CD14-positive monocyte (primary cell): Measurements from ENCODE around the gene GCDH. TPM values are rescaled to one million over a fixed set of nuclear protein-coding genes. Genes with fewer than 3 reads are reported as not detected.

ENCODE experiments used
- DNase-seq, 3 donors: peaks; one replicate each; pipeline ENCODE4 v3.0.0-alpha.2; 2011 to 2022
- H2AFZ ChIP-seq: 2 replicates; pipeline ENCODE4 v1.6.0; 2012; ENCODE audit warnings: mild to moderate bottlenecking, low read depth, low read length, inconsistent platforms; ENCODE audit not compliant: insufficient read depth, poor library complexity, severe bottlenecking
- H3K27ac ChIP-seq, 2 donors: 1 replicate in 1 of 2; 2 replicates in 1 of 2; pipeline ENCODE4 v1.5.1; 2012 to 2013; ENCODE audit warnings: low read length in 2 of 2, control low read depth in 1 of 2, inconsistent platforms in 1 of 2, low read depth in 1 of 2, mild to moderate bottlenecking in 1 of 2
- H3K27me3 ChIP-seq, 2 donors: one replicate each; pipeline versions ENCODE4 v1.6.0 to v1.6.1; 2011 to 2013; ENCODE audit warnings: low read length in 2 of 2; ENCODE audit not compliant: control insufficient read depth in 2 of 2, insufficient read depth in 2 of 2
- H3K36me3 ChIP-seq, 2 donors: replicated peaks in 1 of 2; 1 replicate in 1 of 2; 2 replicates in 1 of 2; pipeline versions ENCODE4 v1.5.1 to v1.6.1; 2012 to 2013; ENCODE audit warnings: low read length in 2 of 2, control low read depth in 1 of 2, inconsistent platforms in 1 of 2, mild to moderate bottlenecking in 1 of 2; ENCODE audit not compliant: insufficient read depth in 2 of 2, control insufficient read depth in 1 of 2
- H3K4me1 ChIP-seq, 2 donors: 1 replicate in 1 of 2; 2 replicates in 1 of 2; pipeline versions ENCODE4 v1.5.1 to v1.6.1; 2012 to 2013; ENCODE audit warnings: low read length in 2 of 2, control low read depth in 1 of 2, inconsistent platforms in 1 of 2, mild to moderate bottlenecking in 1 of 2, moderate library complexity in 1 of 2; ENCODE audit not compliant: insufficient read depth in 2 of 2, control insufficient read depth in 1 of 2
- H3K4me2 ChIP-seq: replicated peaks from 2 replicates; pipeline ENCODE3; 2012; ENCODE audit warnings: low read length, moderate library complexity, mild to moderate bottlenecking; ENCODE audit not compliant: poor library complexity, severe bottlenecking; ENCODE audit errors: extremely low read depth
- H3K4me3 ChIP-seq, 3 experiments: fragments of 200-600 bp in 1 of 3; sonication (generic) in 1 of 3; replicated peaks in 1 of 3; 1 replicate in 2 of 3; 2 replicates in 1 of 3; pipeline ENCODE4 v1.5.1; 2011 to 2013; ENCODE audit warnings: low read length in 3 of 3, mild to moderate bottlenecking in 3 of 3, control low read depth in 2 of 3, low read depth in 2 of 3, inconsistent platforms in 1 of 3, moderate library complexity in 1 of 3
- H3K79me2 ChIP-seq: 2 replicates; pipeline ENCODE4 v1.6.0; 2012; ENCODE audit warnings: mild to moderate bottlenecking, control low read depth, inconsistent platforms, low read length, moderate library complexity; ENCODE audit not compliant: insufficient read depth
- H3K9ac ChIP-seq: 2 replicates; pipeline ENCODE4 v1.6.0; 2017; ENCODE audit warnings: low read length, mild to moderate bottlenecking; ENCODE audit not compliant: insufficient read depth, poor library complexity, severe bottlenecking
- H3K9me3 ChIP-seq, 2 donors: replicated peaks in 1 of 2; 1 replicate in 1 of 2; 2 replicates in 1 of 2; pipeline versions ENCODE4 v1.5.1 to v1.6.1; 2012 to 2013; ENCODE audit warnings: low read length in 2 of 2, control low read depth in 1 of 2; ENCODE audit not compliant: control insufficient read depth in 1 of 2, insufficient read depth in 1 of 2
- H4K20me1 ChIP-seq: 2 replicates; pipeline ENCODE4 v1.6.0; 2012; ENCODE audit warnings: mild to moderate bottlenecking, low read length, control low read depth, moderate library complexity; ENCODE audit not compliant: insufficient read depth
- H3K27ac Mint-ChIP-seq, 7 donors: one replicate each; pipeline ENCODE4 v1.8.0; 2020; ENCODE audit warnings: mild to moderate bottlenecking in 7 of 7, mixed read lengths in 7 of 7, moderate library complexity in 6 of 7, inconsistent platforms in 2 of 7
- H3K27me3 Mint-ChIP-seq, 3 donors: one replicate each; pipeline ENCODE4 v1.8.0; 2021 to 2022; ENCODE audit warnings: low read depth in 3 of 3, mild to moderate bottlenecking in 3 of 3, mixed read lengths in 3 of 3, moderate library complexity in 3 of 3, inconsistent platforms in 1 of 3
- H3K36me3 Mint-ChIP-seq, 2 donors: one replicate each; pipeline ENCODE4 v1.8.0; 2020; ENCODE audit warnings: mixed read lengths in 2 of 2, inconsistent platforms in 1 of 2, mild to moderate bottlenecking in 1 of 2
- H3K4me1 Mint-ChIP-seq: one replicate; pipeline ENCODE4 v1.8.0; 2020; ENCODE audit warnings: mild to moderate bottlenecking, mixed read lengths
- H3K4me3 Mint-ChIP-seq, 2 donors: one replicate each; pipeline ENCODE4 v1.8.0; 2020; ENCODE audit warnings: mild to moderate bottlenecking in 2 of 2, mixed read lengths in 2 of 2, moderate library complexity in 1 of 2
- H3K9me3 Mint-ChIP-seq, 7 donors: one replicate each; pipeline ENCODE4 v1.8.0; 2020 to 2022; ENCODE audit warnings: mixed read lengths in 7 of 7, mild to moderate bottlenecking in 6 of 7, moderate library complexity in 6 of 7, inconsistent platforms in 2 of 7
- WGBS: methylation state at CpG from one replicate; pipeline ENCODE4 v1.1.5; 2013; ENCODE audit warnings: missing lambda C conversion rate; ENCODE audit not compliant: insufficient coverage; 5-methylcytosine and 5-hydroxymethylcytosine counted together
- intact Hi-C, 2 donors: fragments of 100-400 bp; cut with micrococcal nuclease; formaldehyde crosslinking; loops; one replicate each; pipeline versions ENCODE4 v1.15.0 to v1.15.1; 2023
- polyA plus RNA-seq, 3 donors: library from polyadenylated mRNA; depleted of rRNA in 1 of 3; unstranded in 2 of 3; stranded (reverse) in 1 of 3; fragments of 300-500 nt in 2 of 3; fragments of >200 nt in 1 of 3; fragmentation: Illumina TruSeq in 2 of 3; gene quantifications; 1 replicate in 2 of 3; 2 replicates in 1 of 3; pipeline ENCODE4 v1.2.3, GENCODE V29; 2012 to 2021
- TF ChIP-seq, protein P1 (sequence below): fragments of 200-600 bp; IDR thresholded peaks from one replicate; pipeline ENCODE4 v1.8.0; 2022; ENCODE audit warnings: antibody characterized with exemption, mild to moderate bottlenecking

The GCDH gene
- polyA plus RNA-seq, 3 donors: 7.3 to 30.5 (median 9.6) TPM

DNA sequence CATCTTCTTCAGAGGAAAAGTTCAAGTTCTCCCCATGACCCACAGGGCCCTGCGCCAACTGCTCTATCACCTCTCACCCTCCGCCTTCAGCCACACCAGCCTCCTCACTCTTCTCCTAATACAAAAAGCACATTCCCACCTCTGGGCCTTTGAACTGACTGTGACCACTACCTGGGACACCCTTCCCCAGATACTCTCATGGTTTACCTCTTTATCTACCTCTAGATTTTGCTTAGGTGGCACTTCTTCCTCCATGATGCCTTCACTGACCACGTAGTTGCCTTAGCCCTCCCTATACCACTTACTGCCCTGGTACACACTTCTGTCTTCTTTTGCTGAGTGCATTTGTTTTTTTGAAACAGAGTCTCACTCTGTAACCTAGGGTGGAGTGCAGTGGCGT is 32.0 kb downstream of the GCDH start:
- Histone ChIP-seq H3K4me2 (no peak overlapping the region), H3K4me1 (peaks cover 10 to 14% of the 10 kb centered on the region in 2 donors), H2AFZ (no peak overlapping the region), H3K27ac (no peak overlapping the region), H3K79me2 (no peaks in the 10 kb centered on the region), H3K36me3 (peaks cover 46 to 59% of the 10 kb centered on the region in 2 donors), H4K20me1 (no peaks in the 10 kb centered on the region), H3K9ac (no peak overlapping the region), H3K9me3 (no peaks in the 10 kb centered on the region), H3K4me3 (no peak overlapping the region), H3K27me3 (no peaks in the 10 kb centered on the region)
- no peak overlapping the region for H3K4me3 Mint-ChIP-seq
- peaks cover 0 to 4% (median 0%) of the 10 kb centered on the region in 7 donors for H3K9me3 Mint-ChIP-seq
- H3K36me3 Mint-ChIP-seq: peaks cover 41 to 65% of the 10 kb centered on the region in 2 donors
- peaks cover 11% of the 10 kb centered on the region for H3K4me1 Mint-ChIP-seq
- H3K27me3 Mint-ChIP-seq: peaks cover 0 to 3% (median 0%) of the 10 kb centered on the region in 3 donors
- 100% methylated on average over 2 of the region's 4 CpGs for WGBS
- H3K27ac Mint-ChIP-seq: peak overlapping the region in 3 of 7 donors; percentile 28 to 57 (median 40)
- TF ChIP-seq, protein P1, sequence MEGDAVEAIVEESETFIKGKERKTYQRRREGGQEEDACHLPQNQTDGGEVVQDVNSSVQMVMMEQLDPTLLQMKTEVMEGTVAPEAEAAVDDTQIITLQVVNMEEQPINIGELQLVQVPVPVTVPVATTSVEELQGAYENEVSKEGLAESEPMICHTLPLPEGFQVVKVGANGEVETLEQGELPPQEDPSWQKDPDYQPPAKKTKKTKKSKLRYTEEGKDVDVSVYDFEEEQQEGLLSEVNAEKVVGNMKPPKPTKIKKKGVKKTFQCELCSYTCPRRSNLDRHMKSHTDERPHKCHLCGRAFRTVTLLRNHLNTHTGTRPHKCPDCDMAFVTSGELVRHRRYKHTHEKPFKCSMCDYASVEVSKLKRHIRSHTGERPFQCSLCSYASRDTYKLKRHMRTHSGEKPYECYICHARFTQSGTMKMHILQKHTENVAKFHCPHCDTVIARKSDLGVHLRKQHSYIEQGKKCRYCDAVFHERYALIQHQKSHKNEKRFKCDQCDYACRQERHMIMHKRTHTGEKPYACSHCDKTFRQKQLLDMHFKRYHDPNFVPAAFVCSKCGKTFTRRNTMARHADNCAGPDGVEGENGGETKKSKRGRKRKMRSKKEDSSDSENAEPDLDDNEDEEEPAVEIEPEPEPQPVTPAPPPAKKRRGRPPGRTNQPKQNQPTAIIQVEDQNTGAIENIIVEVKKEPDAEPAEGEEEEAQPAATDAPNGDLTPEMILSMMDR: no peak
- no peak for DNase-seq
- intact Hi-C loops: no loop called here

GRCh38 chr19:12924621-12925310 is 33.8 kb downstream of the GCDH start:
- TF ChIP-seq, protein P1: no peak
- no peak for DNase-seq
- Histone ChIP-seq H3K27ac (no peak overlapping the region), H4K20me1 (no peaks in the 10 kb centered on the region), H3K9ac (no peak overlapping the region), H2AFZ (no peak overlapping the region), H3K27me3 (no peaks in the 10 kb centered on the region), H3K4me1 (no peaks in the 10 kb centered on the region), H3K4me3 (no peak overlapping the region), H3K4me2 (no peak overlapping the region), H3K36me3 (peaks cover 61 to 78% of the 10 kb centered on the region in 2 donors), H3K9me3 (no peaks in the 10 kb centered on the region), H3K79me2 (peaks cover 2% of the 10 kb centered on the region)
- intact Hi-C loops: no loop called here
- peaks cover 57 to 82% of the 10 kb centered on the region in 2 donors for H3K36me3 Mint-ChIP-seq
- WGBS: 98% methylated on average over 17 of the region's 29 CpGs
- H3K4me3 Mint-ChIP-seq: no peak overlapping the region
- no peaks in the 10 kb centered on the region for H3K4me1 Mint-ChIP-seq
- H3K9me3 Mint-ChIP-seq: peaks cover 0 to 2% (median 0%) of the 10 kb centered on the region in 7 donors
- peaks cover 0 to 3% (median 0%) of the 10 kb centered on the region in 3 donors for H3K27me3 Mint-ChIP-seq
- no peak overlapping the region for H3K27ac Mint-ChIP-seq
